Measurements from ENCODE around the gene GRIK4. TPM values are rescaled to one million over a fixed set of nuclear protein-coding genes. Genes with fewer than 3 reads are reported as not detected.
A peak's percentile ranks its signal among the peaks of the same experiment; 100 is the strongest.

Gene GRIK4
- total and polyA plus RNA-seq, 2 experiments from 2014 or later = not detected

GRCh38 chr11:120966840-120967239 is 455.3 kb downstream of the GRIK4 start:
- in situ Hi-C loops (cut with MboI) = no loop called here
- Histone ChIP-seq H3K27ac (no peak overlapping the region), H3K79me2 (ENCODE audit: insufficient read depth) (no peaks in the 10 kb centered on the region), H3F3A (ENCODE audit: insufficient read depth) (no peaks in the 10 kb centered on the region), H2AFZ (no peak overlapping the region), H3K4me2 (ENCODE audit: unreplicated experiment) (no peak overlapping the region), H3K4me1 (ENCODE audit: insufficient read depth) (no peaks in the 10 kb centered on the region), H3K9me2 (ENCODE audit: insufficient read depth) (no peaks in the 10 kb centered on the region), H3K4me3 (no peak overlapping the region), H3K9me3 (ENCODE audit: low read depth) (no peaks in the 10 kb centered on the region), H3K27me3 (replicated peaks; ENCODE audit: insufficient read depth) (peaks cover 15% of the 10 kb centered on the region), H3K36me3 (ENCODE audit: low read depth) (no peaks in the 10 kb centered on the region), H3K9ac (no peak overlapping the region), H4K20me1 (ENCODE audit: insufficient read depth) (no peaks in the 10 kb centered on the region)
- no peak for DNase-seq
- 61 to 72% methylated on average over 13 to 14 of the region's 14 CpGs for WGBS, 2 experiments (ENCODE audit: low coverage in 1 of 2, low lambda C conversion rate in 2 of 2, missing lambda C conversion rate in 2 of 2)
- TF ChIP-seq EZH2phosphoT487 (IDR thresholded peaks at IDR 0.05; ENCODE audit: insufficient read depth, low read depth) = no peak
- TF ChIP-seq EZH2 (IDR thresholded peaks at IDR 0.05; ENCODE audit: insufficient read depth, poor library complexity, severe bottlenecking) = no peak

GRCh38 chr11:120969993-120970392 is 458.4 kb downstream of the GRIK4 start:
- peaks cover 40% of the 10 kb centered on the region for H3K27me3 ChIP-seq (replicated peaks; ENCODE audit: insufficient read depth)
- no peaks in the 10 kb centered on the region for H3K9me3 ChIP-seq (ENCODE audit: low read depth)
- TF ChIP-seq EZH2phosphoT487 (IDR thresholded peaks at IDR 0.05; ENCODE audit: insufficient read depth, low read depth) = no peak
- no peak for TF ChIP-seq EZH2 (IDR thresholded peaks at IDR 0.05; ENCODE audit: insufficient read depth, poor library complexity, severe bottlenecking)
- no peaks in the 10 kb centered on the region for H3K9me2 ChIP-seq (ENCODE audit: insufficient read depth)
- H2AFZ ChIP-seq = no peak overlapping the region
- WGBS, 2 experiments (ENCODE audit: low coverage in 1 of 2, low lambda C conversion rate in 2 of 2, missing lambda C conversion rate in 2 of 2) = 70 to 81% methylated on average over 6 of the region's 6 CpGs
- no peak overlapping the region for H3K4me2 ChIP-seq (ENCODE audit: unreplicated experiment)
- in situ Hi-C loops (cut with MboI) = no loop called here
- H3F3A ChIP-seq (ENCODE audit: insufficient read depth) = no peaks in the 10 kb centered on the region
- H3K27ac ChIP-seq = no peak overlapping the region
- no peak overlapping the region for H3K4me3 ChIP-seq
- H3K4me1 ChIP-seq (ENCODE audit: insufficient read depth) = peaks cover 3% of the 10 kb centered on the region; the same call in 1 of the 2 replicates
- no peaks in the 10 kb centered on the region for H3K79me2 ChIP-seq (ENCODE audit: insufficient read depth)
- no peaks in the 10 kb centered on the region for H3K36me3 ChIP-seq (ENCODE audit: low read depth)
- H4K20me1 ChIP-seq (ENCODE audit: insufficient read depth) = no peaks in the 10 kb centered on the region
- H3K9ac ChIP-seq = no peak overlapping the region
- DNase-seq = peak; percentile 11

- Histone ChIP-seq H3K4me3 (no peak overlapping the region), H4K20me1 (ENCODE audit: insufficient read depth) (no peaks in the 10 kb centered on the region), H3K9me3 (ENCODE audit: low read depth) (no peaks in the 10 kb centered on the region), H3F3A (ENCODE audit: insufficient read depth) (no peaks in the 10 kb centered on the region), H3K36me3 (ENCODE audit: low read depth) (no peaks in the 10 kb centered on the region), H3K9me2 (ENCODE audit: insufficient read depth) (no peaks in the 10 kb centered on the region), H3K27ac (no peak overlapping the region), H2AFZ (no peak overlapping the region), H3K9ac (no peak overlapping the region), H3K27me3 (replicated peaks; ENCODE audit: insufficient read depth) (peaks cover 57% of the 10 kb centered on the region), H3K4me2 (ENCODE audit: unreplicated experiment) (no peak overlapping the region), H3K4me1 (ENCODE audit: insufficient read depth) (peaks cover 3% of the 10 kb centered on the region; the same call in 1 of the 2 replicates), H3K79me2 (ENCODE audit: insufficient read depth) (no peaks in the 10 kb centered on the region)
- TF ChIP-seq EZH2 (IDR thresholded peaks at IDR 0.05; ENCODE audit: insufficient read depth, poor library complexity, severe bottlenecking) (no peak), EZH2phosphoT487 (IDR thresholded peaks at IDR 0.05; ENCODE audit: insufficient read depth, low read depth) (no peak)
- in situ Hi-C loops (cut with MboI) = no loop called here
- 51 to 57% methylated on average over 4 of the region's 4 CpGs for WGBS, 2 experiments (ENCODE audit: low coverage in 1 of 2, low lambda C conversion rate in 2 of 2, missing lambda C conversion rate in 2 of 2)
- no peak for DNase-seq
Observed at GRCh38 chr11:120971825-120972224, 460.3 kb downstream of the GRIK4 start.

DNA sequence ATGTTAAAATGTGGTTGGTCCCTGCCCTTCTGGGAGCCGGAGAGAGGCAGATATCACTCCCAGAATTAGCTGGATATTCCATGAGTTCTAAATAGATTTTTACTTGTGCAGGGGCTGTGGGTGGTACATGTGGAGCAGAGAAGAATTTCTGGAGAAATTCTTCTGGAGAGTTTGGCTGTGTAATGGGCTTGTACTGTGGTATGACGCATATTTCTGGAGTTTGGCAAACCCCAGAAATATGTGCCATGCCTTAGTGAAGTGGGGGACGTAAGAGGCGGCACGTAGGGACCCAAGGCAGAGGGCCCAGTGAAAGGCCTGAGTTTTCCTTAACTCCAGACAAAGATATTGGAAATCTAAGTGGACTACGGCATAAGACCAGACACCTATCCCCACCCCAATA is 461.1 kb downstream of the GRIK4 start:
- DNase-seq = no peak
- Histone ChIP-seq H3K27ac (no peak overlapping the region), H3K4me3 (no peak overlapping the region), H3K9me2 (ENCODE audit: insufficient read depth) (no peaks in the 10 kb centered on the region), H3K79me2 (ENCODE audit: insufficient read depth) (no peaks in the 10 kb centered on the region), H3K9ac (no peak overlapping the region), H2AFZ (no peak overlapping the region), H4K20me1 (ENCODE audit: insufficient read depth) (no peaks in the 10 kb centered on the region), H3K4me1 (ENCODE audit: insufficient read depth) (peaks cover 3% of the 10 kb centered on the region; the same call in 1 of the 2 replicates), H3K4me2 (ENCODE audit: unreplicated experiment) (no peak overlapping the region), H3K36me3 (ENCODE audit: low read depth) (no peaks in the 10 kb centered on the region), H3K9me3 (ENCODE audit: low read depth) (no peaks in the 10 kb centered on the region), H3F3A (ENCODE audit: insufficient read depth) (no peaks in the 10 kb centered on the region), H3K27me3 (replicated peaks; ENCODE audit: insufficient read depth) (peaks cover 61% of the 10 kb centered on the region)
- TF ChIP-seq EZH2phosphoT487 (IDR thresholded peaks at IDR 0.05; ENCODE audit: insufficient read depth, low read depth) (no peak), EZH2 (IDR thresholded peaks at IDR 0.05; ENCODE audit: insufficient read depth, poor library complexity, severe bottlenecking) (no peak)
- in situ Hi-C loops (cut with MboI) = no loop called here
- 66 to 74% methylated on average over 6 of the region's 6 CpGs for WGBS, 2 experiments (ENCODE audit: low coverage in 1 of 2, low lambda C conversion rate in 2 of 2, missing lambda C conversion rate in 2 of 2)

DNA sequence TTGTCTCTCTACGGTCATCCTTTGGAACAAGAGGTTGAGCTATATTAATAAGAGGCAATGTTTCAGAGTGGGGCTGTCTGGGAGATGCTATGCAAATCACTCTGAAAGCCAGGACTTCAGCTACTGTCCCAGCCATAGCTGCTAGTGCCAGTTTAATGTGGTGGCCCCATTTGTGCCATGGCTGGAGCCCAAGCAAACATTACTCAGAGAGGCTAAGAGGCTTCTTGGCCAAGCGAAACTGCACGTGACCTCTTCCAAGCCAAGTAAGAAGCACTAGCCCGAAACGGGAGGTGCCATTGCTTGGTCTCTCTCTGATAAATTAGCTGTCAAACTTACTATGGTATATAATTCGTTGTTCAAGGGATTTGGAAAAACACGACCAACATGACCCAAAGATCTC is 462.0 kb downstream of the GRIK4 start:
- Histone ChIP-seq H3K36me3 (ENCODE audit: low read depth) (no peaks in the 10 kb centered on the region), H2AFZ (no peak overlapping the region), H3K79me2 (ENCODE audit: insufficient read depth) (no peaks in the 10 kb centered on the region), H3K9ac (no peak overlapping the region), H3K4me1 (ENCODE audit: insufficient read depth) (peaks cover 3% of the 10 kb centered on the region; the same call in 1 of the 2 replicates), H3K27me3 (replicated peaks; ENCODE audit: insufficient read depth) (peaks cover 67% of the 10 kb centered on the region), H3K4me3 (no peak overlapping the region), H4K20me1 (ENCODE audit: insufficient read depth) (no peaks in the 10 kb centered on the region), H3K27ac (no peak overlapping the region), H3K4me2 (ENCODE audit: unreplicated experiment) (no peak overlapping the region), H3F3A (ENCODE audit: insufficient read depth) (no peaks in the 10 kb centered on the region), H3K9me3 (ENCODE audit: low read depth) (no peaks in the 10 kb centered on the region), H3K9me2 (ENCODE audit: insufficient read depth) (no peaks in the 10 kb centered on the region)
- TF ChIP-seq EZH2phosphoT487 (IDR thresholded peaks at IDR 0.05; ENCODE audit: insufficient read depth, low read depth) = no peak
- no peak for TF ChIP-seq EZH2 (IDR thresholded peaks at IDR 0.05; ENCODE audit: insufficient read depth, poor library complexity, severe bottlenecking)
- in situ Hi-C loops (cut with MboI) = no loop called here
- WGBS, 2 experiments (ENCODE audit: low coverage in 1 of 2, low lambda C conversion rate in 2 of 2, missing lambda C conversion rate in 2 of 2) = 38% methylated on average over 7 of the region's 7 CpGs
- DNase-seq = no peak
